Hypothalamus (tissue), 51 donors: ENCODE results near the gene YTHDC2.

Experiments used
- DNase-seq, 51 donors: peaks; one replicate each; lab custom pipeline; 2025; lab: John Stamatoyannopoulos, UW

The YTHDC2 gene

DNA sequence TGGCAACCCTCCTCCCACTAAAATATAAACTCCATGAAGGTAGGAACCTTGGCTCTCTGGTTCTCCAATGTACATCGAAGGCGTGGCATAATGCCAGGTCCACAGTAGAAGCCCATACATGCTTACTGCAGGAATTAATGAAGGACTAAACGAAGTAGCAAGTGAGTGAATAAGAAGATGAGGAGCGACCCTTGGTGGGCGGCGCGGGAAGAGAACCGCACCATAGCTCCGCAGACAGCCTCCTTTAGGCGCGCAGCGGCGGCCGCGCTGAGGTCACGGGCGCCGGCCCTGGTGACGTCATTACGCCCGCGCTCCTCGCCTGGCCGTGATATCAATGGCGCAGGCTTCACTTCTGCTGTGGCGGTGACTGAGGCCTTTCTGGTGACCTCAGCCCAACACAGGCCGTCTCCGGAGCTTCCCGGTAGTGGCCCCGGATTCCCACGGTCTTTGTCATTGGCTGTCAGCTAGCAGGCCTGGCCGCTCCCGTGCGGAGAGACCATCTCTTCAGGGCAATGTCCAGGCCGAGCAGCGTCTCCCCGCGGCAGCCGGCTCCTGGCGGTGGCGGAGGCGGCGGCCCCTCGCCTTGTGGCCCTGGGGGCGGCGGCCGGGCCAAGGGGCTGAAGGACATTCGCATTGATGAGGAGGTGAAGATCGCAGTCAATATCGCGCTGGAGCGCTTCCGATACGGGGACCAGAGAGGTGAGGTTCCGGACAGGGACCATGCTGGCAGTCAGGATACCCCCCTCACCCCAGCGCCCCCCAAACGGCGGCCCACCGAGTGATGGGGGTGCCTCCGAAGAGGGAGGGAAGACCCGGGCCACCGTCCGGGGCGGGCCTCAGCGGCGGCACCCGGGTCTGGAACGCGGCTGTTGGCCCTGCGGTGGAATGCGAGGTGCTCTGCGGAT lies at the start of gene YTHDC2:
Gene YTHDC2 (plus strand): TSS at position 311 of the 905 bp plus-strand sequence. CDS start 202 bp downstream, at position 513.
- DNase-seq = peak; percentile 28 to 91 (median 76)

DNA sequence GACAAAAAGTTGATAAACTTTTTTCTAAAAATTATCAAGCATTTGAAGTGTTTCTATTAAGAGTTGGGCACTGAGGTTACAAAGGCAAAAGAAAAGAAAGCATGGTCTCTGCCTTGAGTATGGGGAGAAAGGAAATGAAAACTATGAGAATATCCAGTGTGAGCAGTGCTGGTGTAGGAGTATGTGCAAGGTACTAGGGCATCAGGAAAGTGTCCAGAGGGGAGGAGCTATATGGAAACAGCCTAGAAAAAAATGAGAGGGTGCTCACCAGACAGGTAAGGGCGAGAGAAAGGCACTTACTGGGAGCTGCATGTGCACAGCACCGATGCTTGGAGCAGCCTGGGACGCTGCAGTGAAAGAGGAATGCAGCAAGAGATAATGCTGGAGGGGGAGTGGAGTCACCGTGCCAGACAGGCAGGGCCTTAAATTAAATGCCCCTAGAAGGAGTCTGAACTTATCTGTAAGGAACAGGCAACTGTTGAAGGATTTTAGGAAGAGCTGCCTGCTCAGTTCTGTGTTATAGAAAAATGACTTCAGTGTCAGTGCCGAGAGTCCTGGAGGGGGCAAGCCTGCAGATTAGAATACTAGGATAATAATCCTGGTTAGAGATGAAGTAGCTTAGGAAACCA lies 39.3 kb upstream of the YTHDC2 start:
- DNase-seq = no peak

DNA sequence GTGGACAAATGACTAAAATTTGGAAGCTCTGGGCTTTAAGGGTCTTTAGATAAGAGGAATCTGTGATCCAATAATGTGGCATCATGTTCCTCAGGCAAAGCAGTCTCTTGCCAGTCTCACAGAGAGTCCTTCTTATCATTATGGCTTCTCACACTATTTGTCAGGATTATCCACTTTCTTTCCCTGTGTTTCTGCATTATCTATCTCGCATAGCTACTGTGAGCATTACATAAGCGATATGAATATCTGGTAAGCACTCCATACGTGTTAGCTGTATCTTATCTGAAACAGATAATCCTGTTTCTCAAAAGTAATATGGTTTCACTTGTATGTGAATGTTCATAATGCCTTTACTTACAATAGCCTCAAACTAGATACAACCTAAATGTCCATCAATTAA lies 34.8 kb upstream of the YTHDC2 start:
- DNase-seq = no peak

DNA sequence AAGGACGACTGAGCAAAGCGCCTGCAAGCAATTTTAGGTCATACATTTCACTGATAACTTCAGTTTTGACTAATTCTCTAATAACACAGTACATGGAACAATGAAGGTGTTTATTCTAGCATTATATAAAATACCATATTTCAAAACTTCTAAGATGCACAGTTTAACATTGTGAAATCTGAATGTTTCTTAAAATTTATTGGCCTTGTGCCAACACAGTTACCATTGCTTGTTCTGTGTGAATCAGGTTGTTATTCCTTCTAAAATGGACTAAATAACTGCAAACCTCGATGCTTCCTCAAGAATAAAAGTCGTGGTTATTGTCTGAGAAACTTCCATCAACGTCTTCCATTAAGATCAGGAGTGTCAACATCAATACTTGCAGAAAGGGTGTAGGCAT lies 33.3 kb upstream of the YTHDC2 start:
- no peak for DNase-seq

DNA sequence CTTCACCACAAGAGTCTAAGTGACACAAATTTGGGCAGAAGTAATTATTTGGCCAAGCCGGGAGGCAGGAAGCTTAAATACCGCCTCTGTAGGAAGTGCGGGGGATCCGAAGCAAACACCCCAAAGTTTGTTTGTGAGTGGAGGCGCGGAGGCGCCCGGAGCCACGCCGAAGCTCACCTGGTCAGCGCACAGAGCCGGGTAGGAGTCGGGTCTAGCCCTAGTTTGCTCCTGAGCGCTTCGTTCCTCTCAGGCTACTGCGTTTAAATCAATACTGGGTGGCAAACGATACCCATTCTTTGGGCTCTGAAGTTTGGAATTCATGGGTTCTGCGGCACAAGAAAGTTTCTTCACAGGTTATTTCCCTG lies 26.1 kb upstream of the YTHDC2 start:
- peak in 2 of 51 donors; percentile 11 to 24 for DNase-seq

DNA sequence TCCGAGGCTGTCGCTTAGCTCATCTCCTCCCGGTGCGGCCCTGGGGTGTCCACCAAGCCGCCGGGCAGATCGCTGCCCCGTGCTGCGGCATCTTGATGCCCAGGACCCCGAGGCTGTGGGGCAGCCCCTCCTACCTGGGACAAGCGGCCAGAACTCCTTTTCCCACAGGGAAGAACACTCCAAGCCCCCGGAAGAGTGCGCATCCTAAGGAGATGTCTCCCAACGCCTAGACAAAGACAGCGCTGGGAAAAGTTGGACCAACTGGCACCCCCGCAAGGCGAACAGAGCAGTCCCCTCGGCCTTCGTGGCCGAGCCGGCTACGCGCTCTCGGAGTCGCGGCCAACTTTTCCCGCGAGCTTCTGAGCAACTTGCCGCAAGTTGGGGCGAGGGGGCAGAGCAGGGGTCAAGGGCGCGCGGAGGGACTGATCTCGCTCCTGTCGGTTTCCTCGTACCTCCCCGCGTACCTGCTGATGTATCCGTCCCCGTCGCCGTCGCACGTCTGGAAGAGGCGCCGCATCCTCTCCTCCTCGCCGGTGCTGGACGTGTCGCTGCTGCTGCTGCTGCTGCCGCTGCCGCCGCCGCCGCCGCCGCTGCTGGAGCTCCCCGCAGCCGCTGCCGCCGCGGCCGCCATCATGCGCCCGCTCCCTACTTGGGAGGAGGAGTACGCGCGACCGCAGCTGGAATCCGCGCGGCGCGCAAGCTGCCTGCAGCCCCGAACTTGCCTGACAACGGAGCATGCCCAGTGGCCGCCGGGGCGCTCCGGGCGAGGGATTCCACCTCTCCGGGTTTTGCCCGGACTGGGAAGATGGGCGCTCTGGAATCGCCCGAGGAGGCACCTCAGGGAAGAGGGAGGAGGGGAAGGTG lies 25.5 kb upstream of the YTHDC2 start, which contains the start of gene MCC:
Gene MCC (minus strand): TSS at position 673 of the 864 bp plus-strand sequence.
- peak in 49 of 51 donors; percentile 7 to 75 (median 46) for DNase-seq

DNA sequence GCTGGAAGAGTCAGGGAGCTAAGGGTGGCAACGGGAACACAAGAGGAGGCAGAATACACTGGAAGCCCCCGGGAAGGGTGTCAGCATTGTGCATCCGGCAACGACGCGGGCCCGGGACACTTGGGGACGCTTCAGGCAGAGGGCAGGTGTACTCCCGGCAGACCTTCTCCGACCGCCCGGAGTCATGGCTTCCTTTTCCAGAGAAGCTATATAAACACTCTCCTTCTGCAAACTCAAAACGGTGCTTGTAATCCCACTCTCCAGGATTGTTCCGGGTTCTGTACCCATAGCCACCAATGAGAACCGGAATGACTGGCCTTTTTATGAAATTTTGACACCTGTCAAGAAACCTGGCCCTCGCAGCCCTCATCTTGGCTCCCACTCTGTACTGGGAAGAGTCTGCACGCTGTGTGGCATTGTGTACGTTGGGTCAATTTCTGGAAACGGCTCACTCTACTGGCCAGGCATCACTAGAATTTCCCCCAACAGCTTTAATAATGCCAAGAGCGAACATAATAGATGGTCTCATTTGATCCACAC lies 24.8 kb upstream of the YTHDC2 start:
- DNase-seq = peak in 2 of 51 donors; percentile 19 to 26

DNA sequence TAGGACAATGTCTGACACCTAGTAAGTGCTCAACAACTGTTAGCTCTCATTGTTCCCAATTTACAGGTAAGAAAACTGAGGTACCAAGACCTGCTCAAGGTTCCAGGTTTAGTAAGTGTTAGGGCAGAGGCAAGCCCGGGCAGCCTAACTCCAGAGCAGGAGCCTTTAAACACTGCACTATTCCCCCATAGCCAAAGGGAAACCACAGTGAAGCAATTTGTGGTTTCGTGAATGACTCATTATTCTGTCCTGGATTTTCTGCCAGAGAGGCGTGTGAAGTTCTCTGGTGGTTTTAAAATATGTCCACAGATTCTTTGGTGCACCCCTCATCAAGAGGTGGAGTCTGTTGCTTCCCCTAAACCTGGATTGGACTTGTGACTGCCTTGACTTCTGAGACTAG lies 24.2 kb upstream of the YTHDC2 start:
- DNase-seq = peak in 1 of 51 donors; percentile 5

DNA sequence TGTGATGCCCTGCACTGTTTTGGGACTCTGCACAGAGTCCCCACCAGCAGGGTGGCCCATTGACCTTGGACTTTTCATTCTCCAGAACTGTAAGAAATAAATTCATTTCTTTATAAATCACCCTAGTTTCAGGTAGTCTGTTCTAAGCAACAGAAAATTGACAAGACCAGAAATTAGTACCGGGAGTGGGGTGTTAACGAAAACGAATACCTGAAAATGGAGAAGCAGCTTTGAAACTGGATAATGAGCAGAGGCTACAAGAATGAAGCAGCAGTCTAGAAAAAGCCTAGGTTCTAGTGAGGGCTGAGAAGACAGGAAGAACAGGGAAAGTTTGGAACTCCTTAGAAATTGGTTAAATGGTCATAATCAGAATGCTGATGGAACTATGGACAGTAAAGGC lies 23.2 kb upstream of the YTHDC2 start:
- no peak for DNase-seq

DNA sequence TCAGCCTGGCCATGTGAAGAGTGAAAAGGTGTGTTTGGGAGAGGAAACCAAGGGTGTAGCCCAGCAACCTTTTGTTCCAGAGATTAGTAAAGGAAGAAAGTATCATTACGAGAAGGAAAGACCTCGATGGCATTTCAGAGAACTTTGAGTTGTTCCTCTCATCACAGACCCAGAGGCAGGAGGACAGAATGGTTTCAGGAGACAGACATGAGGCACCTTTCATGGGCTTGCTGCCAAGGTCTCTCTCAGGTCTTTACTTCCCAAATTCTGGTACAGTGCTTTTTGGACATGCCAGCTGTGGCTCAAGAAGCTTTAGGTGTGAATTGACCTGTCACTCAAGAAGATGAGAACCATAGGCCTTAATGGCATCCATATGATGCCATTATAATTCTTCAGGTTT lies 22.5 kb upstream of the YTHDC2 start:
- DNase-seq = no peak

DNA sequence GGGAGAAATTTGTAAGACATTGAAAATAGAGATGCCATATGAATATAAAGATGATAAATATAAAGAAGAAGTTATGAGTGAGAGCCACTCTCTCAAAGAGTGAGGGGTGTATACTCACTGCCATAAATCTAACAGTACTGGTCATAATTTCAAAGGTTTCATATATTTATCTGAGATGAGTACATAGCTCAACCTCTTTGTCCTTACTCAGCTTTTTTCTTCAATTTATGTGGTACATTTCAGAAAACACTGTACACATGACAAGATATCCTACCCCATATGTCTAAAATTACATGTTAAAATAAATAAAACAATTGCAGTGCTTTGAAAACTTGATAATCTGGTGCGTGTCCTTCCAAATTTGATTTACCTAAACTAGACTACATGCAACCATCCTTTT lies 20.0 kb upstream of the YTHDC2 start:
- DNase-seq = no peak

DNA sequence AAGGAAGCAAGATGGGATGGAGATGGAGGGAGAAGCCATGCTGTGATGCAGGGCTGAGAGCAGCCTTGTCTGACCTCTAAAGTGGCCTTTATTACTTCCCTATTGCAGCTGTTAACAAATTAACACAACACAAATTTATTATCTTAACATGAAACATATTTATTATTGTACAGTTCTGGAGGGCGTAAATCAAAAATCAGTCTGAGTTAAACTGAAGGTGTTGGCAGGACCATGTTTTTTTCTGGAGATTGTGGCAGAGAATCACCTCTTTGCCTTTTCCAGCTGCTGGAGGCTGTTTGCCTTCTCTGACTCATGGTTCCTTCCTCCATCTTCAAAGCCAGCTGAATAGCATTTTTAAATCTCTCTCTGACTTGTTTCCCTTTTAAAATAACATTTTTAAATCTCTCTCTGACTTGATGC lies 18.1 kb upstream of the YTHDC2 start:
- DNase-seq = no peak

DNA sequence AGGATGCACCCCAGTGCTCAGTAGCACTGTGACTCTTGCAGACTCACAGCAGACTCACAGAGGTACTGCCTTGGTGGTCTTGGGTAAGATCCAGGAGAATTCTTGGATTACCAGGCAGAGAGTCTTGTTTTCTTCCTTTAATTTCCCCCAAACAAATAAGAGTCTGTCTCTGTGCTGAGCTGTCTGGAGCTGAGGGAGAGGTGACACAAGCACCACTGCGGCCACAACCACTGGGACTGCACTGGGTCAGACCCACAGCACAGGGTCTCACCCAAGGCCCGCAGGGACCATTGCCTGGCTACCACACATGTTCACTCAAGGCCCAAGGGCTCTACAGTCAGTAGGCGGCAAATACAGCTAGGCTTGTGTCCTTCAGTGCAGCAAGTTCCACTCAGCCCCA lies 11.4 kb upstream of the YTHDC2 start:
- no peak for DNase-seq

DNA sequence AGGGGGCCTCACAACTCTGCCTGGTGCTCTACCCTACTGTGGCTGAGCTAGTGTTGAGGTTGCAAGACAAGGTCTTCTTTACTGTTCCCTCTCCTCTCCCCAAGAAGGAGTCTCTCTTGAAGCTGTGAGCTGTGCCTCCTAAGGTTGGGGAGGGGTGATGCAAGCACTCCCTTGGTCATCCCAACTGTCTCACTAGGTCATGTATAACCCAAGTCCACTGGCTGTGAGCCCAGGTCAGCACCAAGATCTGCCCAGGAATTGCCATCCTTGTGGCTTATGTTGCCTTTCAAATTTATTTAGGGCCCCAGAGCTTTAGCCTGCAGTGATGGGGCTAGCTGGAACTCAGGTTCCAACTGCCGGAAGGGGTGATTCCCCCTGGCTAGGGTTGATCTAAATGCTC lies 10.3 kb upstream of the YTHDC2 start:
- DNase-seq = no peak

DNA sequence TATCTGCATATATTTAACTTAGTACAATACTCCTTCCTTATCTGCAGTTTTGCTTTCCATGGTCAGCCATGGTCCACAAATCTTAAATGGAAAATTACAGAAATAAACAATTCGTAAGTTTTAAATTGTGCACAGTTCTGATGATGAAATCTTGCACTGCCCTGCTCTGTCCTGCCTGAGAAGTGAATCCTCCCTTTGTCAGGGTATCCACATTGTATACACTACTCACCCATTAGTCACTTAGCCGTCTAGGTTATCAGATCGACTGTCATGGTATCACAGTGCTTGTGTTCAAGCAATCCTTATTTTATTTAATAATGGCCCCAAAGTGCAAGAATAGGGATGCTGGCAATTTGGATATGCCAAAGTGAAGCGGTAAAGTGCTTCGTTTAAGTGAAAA lies 8.3 kb upstream of the YTHDC2 start:
- no peak for DNase-seq

DNA sequence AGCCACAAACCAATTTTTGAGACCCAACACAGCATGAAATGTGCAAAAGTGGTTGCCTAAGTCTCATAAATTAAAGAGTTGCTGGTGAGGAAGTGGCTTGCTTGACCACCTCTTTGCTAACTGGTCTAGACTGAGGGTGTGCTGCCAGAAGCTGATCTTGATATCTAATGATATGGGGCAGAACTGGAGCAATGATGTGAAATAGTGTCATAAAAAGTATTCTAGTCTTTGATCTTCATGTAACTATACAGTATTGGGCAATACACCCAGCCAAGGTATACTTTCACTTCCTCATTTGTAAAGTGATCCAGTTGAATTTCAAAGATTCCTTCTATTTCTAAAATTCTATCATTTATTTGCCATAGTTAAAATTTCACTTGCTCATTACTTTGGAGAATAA lies 5.9 kb upstream of the YTHDC2 start:
- no peak for DNase-seq

DNA sequence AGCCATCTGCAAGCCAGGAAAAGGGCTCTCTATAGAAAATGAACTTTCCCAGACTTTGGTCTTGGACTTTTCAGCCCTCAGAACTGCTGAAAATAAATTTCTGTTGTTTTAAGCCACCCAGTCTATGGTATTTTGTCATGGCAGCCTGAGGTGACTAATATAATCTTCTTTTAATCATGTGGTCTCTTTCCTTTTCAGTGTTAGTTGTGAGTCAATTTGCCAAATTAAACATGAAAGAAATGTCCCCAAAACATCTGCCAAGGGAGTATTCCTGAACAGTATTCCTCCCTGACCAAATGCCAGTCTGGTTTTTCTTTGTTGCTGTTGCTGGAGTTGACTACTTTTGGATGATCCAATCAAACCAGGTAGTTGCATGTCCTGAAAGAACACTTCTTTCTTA lies 4.7 kb upstream of the YTHDC2 start:
- DNase-seq = no peak

DNA sequence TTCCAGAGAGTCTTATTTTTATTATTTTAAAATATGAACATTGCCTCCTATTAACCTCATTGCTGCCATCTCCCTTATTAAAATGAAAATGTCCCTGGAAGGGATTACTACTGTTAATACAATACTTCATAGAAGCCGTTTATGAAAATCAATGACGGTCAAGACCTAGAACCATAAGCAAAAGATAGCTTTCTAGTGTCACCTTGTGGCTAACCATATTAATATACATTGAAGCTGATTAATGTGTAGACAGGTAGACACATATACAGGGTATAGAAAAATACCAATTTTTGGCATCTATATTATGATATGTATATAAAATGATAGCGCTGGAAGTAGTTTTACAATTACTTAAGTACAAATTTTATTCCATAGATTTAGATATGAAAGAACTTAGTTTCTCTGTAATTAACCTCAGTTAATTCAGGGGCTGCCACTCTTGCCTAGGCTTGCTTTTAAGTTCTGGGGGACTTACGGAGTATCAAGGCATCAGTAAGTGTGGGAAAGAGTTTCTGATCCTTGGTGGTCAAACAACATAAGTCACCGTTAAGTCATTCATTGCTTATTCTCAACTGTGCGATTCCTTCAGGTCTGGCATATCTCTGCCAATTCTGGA lies 2.5 kb upstream of the YTHDC2 start:
- no peak for DNase-seq

DNA sequence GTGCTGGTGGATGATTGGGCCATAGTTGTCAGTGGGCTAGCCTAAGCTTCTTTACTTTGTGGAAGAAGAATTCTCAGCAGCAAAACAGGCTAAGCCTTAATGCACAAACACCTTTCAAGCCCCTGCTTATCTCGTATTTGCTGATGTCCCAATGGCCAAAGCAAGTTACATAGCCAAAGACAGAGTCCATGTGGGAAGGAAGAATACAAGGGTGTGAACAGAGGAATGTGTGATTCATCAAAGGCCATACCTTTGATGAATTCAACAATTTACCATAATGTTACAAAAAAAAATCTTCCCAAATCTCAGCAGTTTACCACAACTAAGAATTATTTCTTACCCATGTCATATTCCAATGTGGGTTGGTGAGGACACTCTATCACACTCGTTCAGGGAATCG lies 1.2 kb upstream of the YTHDC2 start:
- no peak for DNase-seq

DNA sequence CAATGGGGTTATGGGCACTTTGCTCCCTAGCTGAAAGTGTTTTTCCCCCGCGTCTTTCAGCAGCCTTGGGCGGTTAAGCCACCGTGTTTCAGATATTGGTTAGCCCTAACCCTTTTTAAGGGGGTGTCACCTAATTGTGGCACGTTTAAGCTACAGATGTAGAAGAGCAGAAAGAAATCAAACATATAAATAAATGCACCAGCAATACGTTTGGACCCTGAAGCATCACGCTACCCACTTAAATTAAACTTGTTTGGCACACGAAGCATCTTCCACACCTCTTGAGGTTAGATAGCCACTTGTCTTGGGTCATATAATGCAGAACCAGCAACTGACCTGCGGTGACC lies 768 bp downstream of the YTHDC2 start:
- DNase-seq = peak in 8 of 51 donors; percentile 0 to 53 (median 26)
